GM12892 (cell line): ENCODE results near the gene GRK4.

Source experiments
- POLR2A ChIP-seq: IDR thresholded peaks from 2 replicates; pipeline ENCODE4 v1.6.1; 2011; ENCODE audit warnings: low read depth, low read length, control low read depth
- POLR2AphosphoS5 ChIP-seq: IDR thresholded peaks from 2 replicates; pipeline ENCODE4 v1.6.1; 2011; ENCODE audit warnings: low read depth, low read length, control low read depth
- TAF1 ChIP-seq: IDR thresholded peaks from 2 replicates; pipeline ENCODE4 v1.6.1; 2011; ENCODE audit warnings: low read depth, mild to moderate bottlenecking, control low read depth, low read length, borderline replicate concordance

DNA sequence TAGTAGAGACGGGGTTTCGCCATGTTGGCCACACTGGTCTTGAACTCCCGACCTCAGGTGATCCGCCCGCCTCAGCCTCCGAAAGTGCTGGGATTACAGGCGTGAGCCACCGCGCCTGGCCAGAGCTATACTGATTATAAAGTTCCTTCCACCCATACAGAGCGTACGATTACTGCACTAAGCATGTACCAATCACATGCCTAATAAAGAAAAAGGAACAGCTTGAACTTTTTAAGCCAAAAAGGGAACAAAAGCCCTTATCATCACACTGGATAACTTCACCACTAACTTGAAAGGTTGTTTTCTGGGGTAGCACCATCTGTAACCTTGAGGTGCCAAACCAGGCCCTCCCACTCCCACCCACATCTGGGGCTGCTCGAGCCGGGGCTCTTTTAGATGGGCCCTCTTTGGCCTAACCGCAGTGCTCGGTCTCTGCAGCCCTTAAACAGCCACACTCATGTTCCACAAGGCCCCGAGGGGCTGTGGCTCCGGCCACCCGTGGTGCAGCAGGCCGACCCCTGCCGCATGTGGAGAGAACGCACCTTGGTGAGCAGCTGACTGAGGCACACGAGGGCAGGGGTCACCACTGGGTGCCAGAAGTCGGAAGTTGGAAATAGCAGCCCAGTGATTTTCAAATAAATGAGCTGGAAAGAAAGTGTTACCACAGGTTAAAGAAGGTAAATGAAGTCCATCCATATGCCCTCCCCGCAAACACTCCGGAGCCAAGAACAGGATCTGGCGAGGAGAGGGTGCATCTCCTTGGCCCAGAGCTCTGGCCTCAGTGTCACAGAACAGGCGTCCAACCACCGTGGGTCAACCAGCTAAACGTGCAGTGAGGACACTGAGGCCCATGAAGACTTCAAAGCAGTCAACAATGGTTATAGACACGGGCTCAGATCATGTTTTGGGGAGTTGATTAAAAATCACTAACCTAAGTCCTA, 18.5 kb upstream of the GRK4 start:
- TF ChIP-seq POLR2AphosphoS5 (no peak), POLR2A (no peak), TAF1 (no peak)
